HEK293T (cell line): ENCODE measurements around the gene PIANP.

ENCODE experiments used
- CTCF ChIA-PET: fragments of 350-600 bp; formaldehyde crosslinking; extraction: SDS; loops from one replicate; lab custom pipeline; 2021; ENCODE audit warnings: antibody characterized with exemption, inconsistent platforms; lab: Yijun Ruan, JAX
- POLR2A ChIA-PET: fragments of 350-600 bp; formaldehyde crosslinking; extraction: SDS; loops from one replicate; lab custom pipeline; 2020; ENCODE audit warnings: antibody characterized with exemption, inconsistent platforms; lab: Yijun Ruan, JAX
- DNase-seq: peaks from one replicate; pipeline ENCODE4 v3.0.0; 2012; ENCODE audit warnings: mixed read lengths; ENCODE audit errors: extremely low spot score
- ARNT ChIP-seq: fragments of 450-650 bp; IDR thresholded peaks from 2 replicates; pipeline ENCODE4 v1.6.1; 2017; ENCODE audit warnings: mild to moderate bottlenecking
- BHLHE40 ChIP-seq: fragments of 450-650 bp; IDR thresholded peaks from 2 replicates; pipeline ENCODE4 v1.6.1; 2016; ENCODE audit warnings: mild to moderate bottlenecking, moderate library complexity, borderline replicate concordance
- CTBP1 ChIP-seq: fragments of 450-650 bp; IDR thresholded peaks from 2 replicates; pipeline ENCODE4 v1.6.1; 2016; ENCODE audit warnings: borderline replicate concordance
- ELF4 ChIP-seq: fragments of 450-650 bp; IDR thresholded peaks from 2 replicates; pipeline ENCODE4 v1.6.1; 2017; ENCODE audit warnings: antibody characterized with exemption
- FOXA1 ChIP-seq: fragments of 450-650 bp; IDR thresholded peaks from 2 replicates; pipeline ENCODE4 v1.6.1; 2016; ENCODE audit warnings: mild to moderate bottlenecking
- FOXK2 ChIP-seq: fragments of 450-650 bp; IDR thresholded peaks from 2 replicates; pipeline ENCODE4 v1.6.1; 2016; ENCODE audit warnings: mild to moderate bottlenecking
- FOXM1 ChIP-seq: fragments of 450-650 bp; IDR thresholded peaks from 2 replicates; pipeline ENCODE4 v1.6.1; 2017; ENCODE audit warnings: mild to moderate bottlenecking, borderline replicate concordance
- HDGF ChIP-seq: fragments of 450-650 bp; IDR thresholded peaks from 2 replicates; pipeline ENCODE4 v1.6.1; 2017; ENCODE audit warnings: antibody characterized with exemption, borderline replicate concordance
- L3MBTL2 ChIP-seq: fragments of 450-650 bp; conservative IDR thresholded peaks from 2 replicates; pipeline ENCODE4 v1.6.1; 2016; ENCODE audit warnings: mild to moderate bottlenecking
- LEF1 ChIP-seq: fragments of 450-650 bp; IDR thresholded peaks from 2 replicates; pipeline ENCODE4 v1.6.1; 2017; ENCODE audit warnings: mild to moderate bottlenecking, borderline replicate concordance
- NFRKB ChIP-seq: fragments of 450-650 bp; IDR thresholded peaks from 2 replicates; pipeline ENCODE4 v1.6.1; 2016; ENCODE audit warnings: mild to moderate bottlenecking, moderate library complexity
- SP1 ChIP-seq: fragments of 450-650 bp; IDR thresholded peaks from 2 replicates; pipeline ENCODE4 v1.6.1; 2017
- SUZ12 ChIP-seq: fragments of 450-650 bp; IDR thresholded peaks from 2 replicates; pipeline ENCODE4 v1.6.1; 2016; ENCODE audit warnings: mild to moderate bottlenecking
- TARDBP ChIP-seq: fragments of 450-650 bp; IDR thresholded peaks from 2 replicates; pipeline ENCODE4 v1.6.1; 2016
- ZNF384 ChIP-seq: fragments of 450-650 bp; IDR thresholded peaks from 2 replicates; pipeline ENCODE4 v1.6.1; 2016
- TF ChIP-seq, protein P1 (sequence below): fragments of 450-650 bp; IDR thresholded peaks from 2 replicates; pipeline ENCODE4 v1.6.1; 2016

Gene PIANP

DNA sequence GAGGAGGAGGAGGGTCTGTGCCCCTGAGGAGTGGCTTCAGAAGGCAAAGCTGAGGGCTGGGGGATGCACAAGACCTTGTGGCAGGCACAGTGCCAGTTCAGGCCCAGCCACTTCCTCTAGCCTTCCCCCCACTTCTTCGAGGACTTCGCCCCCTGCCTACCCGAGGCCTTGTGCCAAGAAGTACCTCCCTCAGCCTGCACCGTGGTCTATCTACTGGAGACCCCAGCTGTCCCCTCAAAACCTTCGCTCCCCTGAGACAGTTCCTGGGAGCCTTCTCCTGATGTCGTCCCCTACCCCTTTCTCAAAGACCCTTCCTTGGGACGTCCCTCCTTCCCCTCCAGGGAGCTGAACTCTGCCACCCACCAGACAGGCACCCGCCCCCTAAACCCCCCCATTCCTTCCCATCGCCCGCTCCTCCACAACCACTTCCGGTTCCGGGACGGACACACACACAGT, 12.0 kb downstream of the PIANP start:
- DNase-seq = no peak
- POLR2A ChIA-PET = interaction anchor here (0.5 to 2.3 kb wide), 41 partner anchors 9 to 255 kb away, joined by 3 to 91 read pairs (median 7); partner anchors contain the start of genes C12orf57, CD4, CDCA3 and COPS7A
- CTCF ChIA-PET = interaction anchor here (1.0 to 1.9 kb wide), 5 partner anchors 13 to 75 kb away, joined by 3 to 11 read pairs (median 4); partner anchors contain the start of genes MLF2 and PIANP
- TF ChIP-seq SP1 (no peak), L3MBTL2 (peak; percentile 37), FOXM1 (0 out of 2 replicates have a peak, but pooled peaks have one; percentile 49)

DNA sequence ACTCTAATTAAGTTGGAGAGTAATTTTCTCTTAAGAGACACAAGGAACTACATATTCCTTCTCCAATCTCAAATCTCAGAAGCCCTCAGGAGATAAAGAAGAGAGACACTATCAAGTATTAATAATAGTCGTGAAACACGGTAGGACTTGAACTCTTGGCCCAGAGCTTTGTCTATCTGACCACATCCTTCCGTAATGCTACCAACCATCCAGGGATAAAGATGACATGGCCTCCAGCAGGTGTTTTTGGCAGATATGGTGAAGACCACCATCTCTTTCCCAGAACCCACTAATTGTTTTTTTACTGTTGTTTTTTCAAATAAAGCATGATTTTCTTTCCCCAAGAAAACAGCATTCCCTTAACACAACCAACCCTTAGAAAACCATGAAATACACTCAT, 14.8 kb downstream of the PIANP start:
- no peak for DNase-seq
- CTCF ChIA-PET = interaction anchor here (1.2 kb wide), 1 partner anchor 21 kb away, joined by 6 read pairs; no protein-coding TSS in a partner anchor
- POLR2A ChIA-PET = interaction anchor here (0.9 to 1.5 kb wide), 2 partner anchors 16 to 72 kb away, joined by 3 read pairs; no protein-coding TSS in a partner anchor
- no peak for TF ChIP-seq FOXA1
- TF ChIP-seq FOXK2 = no peak
- TF ChIP-seq HDGF = no peak
- TF ChIP-seq ELF4 = no peak
- no peak for TF ChIP-seq NFRKB
- no peak for TF ChIP-seq ARNT
- no peak for TF ChIP-seq SP1
- TF ChIP-seq SUZ12 = no peak
- no peak for TF ChIP-seq TARDBP
- no peak for TF ChIP-seq BHLHE40
- no peak for TF ChIP-seq ZNF384
- no peak for TF ChIP-seq L3MBTL2
- TF ChIP-seq, protein P1, sequence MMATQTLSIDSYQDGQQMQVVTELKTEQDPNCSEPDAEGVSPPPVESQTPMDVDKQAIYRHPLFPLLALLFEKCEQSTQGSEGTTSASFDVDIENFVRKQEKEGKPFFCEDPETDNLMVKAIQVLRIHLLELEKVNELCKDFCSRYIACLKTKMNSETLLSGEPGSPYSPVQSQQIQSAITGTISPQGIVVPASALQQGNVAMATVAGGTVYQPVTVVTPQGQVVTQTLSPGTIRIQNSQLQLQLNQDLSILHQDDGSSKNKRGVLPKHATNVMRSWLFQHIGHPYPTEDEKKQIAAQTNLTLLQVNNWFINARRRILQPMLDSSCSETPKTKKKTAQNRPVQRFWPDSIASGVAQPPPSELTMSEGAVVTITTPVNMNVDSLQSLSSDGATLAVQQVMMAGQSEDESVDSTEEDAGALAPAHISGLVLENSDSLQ = no peak
- no peak for TF ChIP-seq LEF1
- no peak for TF ChIP-seq FOXM1
- no peak for TF ChIP-seq CTBP1

DNA sequence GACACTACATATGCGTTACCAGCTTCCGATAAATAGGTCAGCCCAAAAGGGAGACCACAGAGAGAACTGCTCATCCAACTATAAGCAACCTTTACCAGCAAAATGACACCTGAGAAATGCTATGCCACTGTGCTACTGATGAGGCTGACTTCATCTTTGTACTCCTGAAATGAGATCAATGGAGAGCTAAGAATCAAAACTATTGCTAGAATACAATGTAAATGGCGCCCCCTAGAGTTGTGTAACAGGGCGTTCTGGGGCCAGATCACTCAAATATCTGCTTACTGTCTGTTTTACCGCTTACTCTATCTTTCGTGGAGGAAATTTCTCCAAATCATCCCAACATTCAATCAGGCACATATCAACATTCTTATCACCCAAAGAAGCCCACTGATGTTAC, 16.0 kb downstream of the PIANP start:
- CTCF ChIA-PET = interaction anchor here (0.6 to 1.5 kb wide), 13 partner anchors 12 to 149 kb away, joined by 3 to 14 read pairs (median 5); no protein-coding TSS in a partner anchor
- peak; percentile 53 for DNase-seq
- POLR2A ChIA-PET = interaction anchor here (1.0 to 1.3 kb wide), 3 partner anchors 39 to 68 kb away, joined by 3 to 4 read pairs (median 4); partner anchors contain the start of genes COPS7A and MLF2
- TF ChIP-seq LEF1 (no peak), BHLHE40 (no peak), HDGF (no peak), FOXM1 (no peak), TARDBP (no peak), SP1 (no peak), FOXK2 (no peak), CTBP1 (no peak), ARNT (no peak), ZNF384 (no peak), L3MBTL2 (no peak), SUZ12 (no peak), NFRKB (no peak), ELF4 (no peak), FOXA1 (no peak)
- TF ChIP-seq, protein P1 = no peak

DNA sequence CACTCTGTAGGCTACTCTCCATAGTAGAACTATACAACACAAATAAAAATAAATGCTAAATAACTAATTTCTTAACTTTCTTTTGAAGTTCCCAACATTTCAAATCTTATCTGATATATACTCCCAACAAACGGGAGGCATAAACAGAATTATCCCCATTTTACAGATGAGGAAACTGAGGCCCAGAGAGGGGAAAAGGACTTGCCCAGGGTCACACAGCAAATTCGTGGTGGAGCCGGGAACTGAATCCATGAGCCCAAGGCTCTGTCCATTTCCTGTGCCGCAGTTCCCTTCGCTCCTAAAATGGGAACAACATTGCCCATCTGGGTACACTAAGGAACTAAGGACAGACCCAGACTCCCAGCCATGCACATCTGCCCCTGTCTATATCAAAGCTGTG, 23.7 kb downstream of the PIANP start:
- POLR2A ChIA-PET = interaction anchor here (1.7 kb wide), 1 partner anchor 12 kb away, joined by 7 read pairs; the partner anchor contains the start of gene ZNF384
- no peak for DNase-seq
- TF ChIP-seq BHLHE40 (no peak), FOXM1 (no peak), CTBP1 (no peak), L3MBTL2 (no peak), TARDBP (no peak), FOXA1 (no peak), ZNF384 (no peak), ARNT (no peak), HDGF (no peak), ELF4 (no peak), LEF1 (no peak), NFRKB (no peak), SUZ12 (no peak), SP1 (no peak), FOXK2 (no peak)
- TF ChIP-seq, protein P1 = no peak
- CTCF ChIA-PET = no interaction called here

DNA sequence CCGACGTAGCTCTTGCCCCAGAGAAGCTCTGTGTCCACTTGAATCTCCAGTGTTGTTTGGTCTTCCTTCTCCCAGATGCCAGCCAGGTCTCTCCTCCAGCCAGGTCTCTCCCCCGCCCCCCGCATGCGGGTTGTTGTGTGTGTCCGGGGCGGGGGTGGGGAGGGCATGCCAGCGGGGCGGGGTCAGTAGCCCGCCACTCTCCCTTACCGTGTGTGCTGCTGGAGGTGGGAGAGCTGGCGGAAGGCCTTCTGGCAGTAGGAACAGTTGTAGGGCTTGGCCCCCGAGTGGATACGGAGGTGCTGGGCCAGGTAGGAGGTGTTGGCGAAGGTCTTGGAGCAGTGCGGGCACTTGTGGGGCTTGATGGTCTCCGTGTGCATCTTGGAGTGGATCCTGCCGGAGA, 28.5 kb downstream of the PIANP start:
- TF ChIP-seq SUZ12 = no peak
- TF ChIP-seq FOXK2 = no peak
- TF ChIP-seq SP1 = no peak
- TF ChIP-seq L3MBTL2 = no peak
- no peak for TF ChIP-seq HDGF
- TF ChIP-seq BHLHE40 = no peak
- no peak for TF ChIP-seq FOXA1
- no peak for TF ChIP-seq TARDBP
- no peak for TF ChIP-seq CTBP1
- no peak for TF ChIP-seq ELF4
- no peak for TF ChIP-seq ZNF384
- TF ChIP-seq NFRKB = no peak
- DNase-seq = no peak
- CTCF ChIA-PET = interaction anchor here (0.7 to 3.1 kb wide), 2 partner anchors 12 to 135 kb away, joined by 3 to 14 read pairs; no protein-coding TSS in a partner anchor
- POLR2A ChIA-PET = interaction anchor here (0.6 to 1.4 kb wide), 2 partner anchors 17 to 52 kb away, joined by 3 to 8 read pairs; partner anchors contain the start of genes COPS7A and ZNF384

DNA sequence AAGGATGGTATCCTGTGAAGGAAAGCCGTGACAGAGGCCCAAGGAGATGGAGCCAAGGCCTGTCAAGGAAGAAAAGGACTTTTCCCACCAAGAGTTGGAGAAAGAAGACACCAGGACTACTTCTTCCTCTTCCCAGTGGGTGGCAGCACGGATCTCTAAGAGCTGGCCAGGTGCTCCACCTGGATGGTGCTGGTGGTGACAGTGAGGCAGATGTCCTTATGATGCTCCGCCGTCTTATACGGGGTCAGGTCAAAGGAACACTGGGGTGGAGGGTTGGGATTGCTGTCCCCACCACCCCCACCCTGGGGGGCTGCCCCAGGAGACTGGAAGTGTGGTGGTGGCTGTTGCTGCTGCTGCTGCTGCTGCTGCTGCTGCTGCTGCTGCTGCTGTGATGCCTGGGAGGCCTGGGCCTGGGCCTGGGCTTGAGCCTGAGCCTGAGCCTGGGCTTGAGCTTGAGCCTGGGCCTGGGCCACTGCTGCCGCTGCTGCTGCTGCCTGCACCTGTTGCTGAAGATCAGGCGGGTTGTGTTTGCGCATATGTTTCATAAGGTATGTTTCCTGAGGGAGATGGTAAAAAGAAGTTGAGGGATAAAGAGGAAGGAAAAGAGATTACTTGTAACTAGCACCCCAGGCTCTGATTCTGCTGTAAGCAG, 32.9 kb downstream of the PIANP start:
- no peak for DNase-seq
- ChIA-PET CTCF (interaction anchor here (0.5 to 1.9 kb wide), 4 partner anchors 17 to 81 kb away, joined by 3 to 8 read pairs (median 5); partner anchors contain the start of gene ACRBP), POLR2A (interaction anchor here (6.6 kb wide), 1 partner anchor 22 kb away, joined by 59 read pairs; the partner anchor contains the start of gene ZNF384)
- no peak for TF ChIP-seq HDGF
- TF ChIP-seq, protein P1 = no peak
- TF ChIP-seq SP1 = no peak
- no peak for TF ChIP-seq ARNT
